IPS-18a (cell line): ENCODE results near the gene DYNC2I2.

Experiments
- H3K27ac ChIP-seq: one replicate; pipeline ENCODE4 v1.5.1; 2013; ENCODE audit warnings: low read length
- H3K27me3 ChIP-seq: one replicate; pipeline ENCODE4 v1.6.1; 2013; ENCODE audit warnings: mild to moderate bottlenecking, low read length; ENCODE audit not compliant: control insufficient read depth, insufficient read depth
- H3K36me3 ChIP-seq: one replicate; pipeline ENCODE4 v1.6.1; 2013; ENCODE audit warnings: low read depth, low read length; ENCODE audit not compliant: control insufficient read depth
- H3K4me1 ChIP-seq: one replicate; pipeline ENCODE4 v1.6.1; 2013; ENCODE audit warnings: low read depth, low read length; ENCODE audit not compliant: control insufficient read depth
- H3K4me3 ChIP-seq: one replicate; pipeline ENCODE4 v1.5.1; 2013; ENCODE audit warnings: low read length
- H3K9ac ChIP-seq: one replicate; pipeline ENCODE4 v1.6.1; 2013; ENCODE audit warnings: mild to moderate bottlenecking, low read length, moderate library complexity
- H3K9me3 ChIP-seq: one replicate; pipeline ENCODE4 v1.6.1; 2013; ENCODE audit warnings: low read depth, low read length; ENCODE audit not compliant: control insufficient read depth

DYNC2I2 gene

DNA sequence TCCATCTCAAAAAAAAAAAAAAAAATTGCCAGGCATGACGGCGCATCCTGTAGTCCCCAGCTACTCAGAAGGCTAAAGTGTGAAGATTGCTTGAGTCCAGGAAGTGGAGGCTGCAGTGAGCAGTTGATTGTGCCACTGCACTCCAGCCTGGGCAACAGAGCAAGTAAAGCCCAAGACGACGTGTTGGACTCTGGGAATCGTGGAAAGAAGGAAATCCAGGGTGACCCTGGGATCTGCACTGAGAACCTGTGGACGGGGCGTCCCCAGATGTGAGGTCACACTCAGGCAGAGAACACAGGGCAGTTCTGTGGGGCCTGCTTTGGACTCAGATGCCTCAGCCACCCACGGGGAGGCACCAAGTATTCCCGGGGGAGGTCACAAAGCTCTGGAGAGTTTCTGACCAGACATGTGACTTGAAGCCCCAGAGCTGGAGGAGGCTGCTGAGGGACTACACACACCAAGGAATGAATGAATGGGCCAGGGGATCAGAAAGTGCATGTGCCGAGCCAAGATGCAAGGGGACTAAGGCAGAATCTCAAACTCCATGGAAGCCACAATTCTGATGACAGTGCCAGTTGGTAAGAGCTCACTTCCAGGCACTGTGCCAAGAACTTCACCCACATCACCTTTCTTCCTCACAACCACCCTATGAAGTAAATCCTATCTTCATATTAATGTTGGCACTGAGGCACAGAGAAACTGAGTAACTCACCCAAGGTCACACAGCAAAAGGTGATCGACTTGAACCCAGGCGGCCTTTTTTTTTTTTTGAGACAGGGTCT is 12.9 kb downstream of the DYNC2I2 start:
- peaks cover 10% of the 10 kb centered on the region for H3K36me3 ChIP-seq
- no peaks in the 10 kb centered on the region for H3K9me3 ChIP-seq
- no peaks in the 10 kb centered on the region for H3K4me1 ChIP-seq
- H3K27me3 ChIP-seq = no peaks in the 10 kb centered on the region
- H3K27ac ChIP-seq = no peak overlapping the region
- no peak overlapping the region for H3K4me3 ChIP-seq
- no peak overlapping the region for H3K9ac ChIP-seq

DNA sequence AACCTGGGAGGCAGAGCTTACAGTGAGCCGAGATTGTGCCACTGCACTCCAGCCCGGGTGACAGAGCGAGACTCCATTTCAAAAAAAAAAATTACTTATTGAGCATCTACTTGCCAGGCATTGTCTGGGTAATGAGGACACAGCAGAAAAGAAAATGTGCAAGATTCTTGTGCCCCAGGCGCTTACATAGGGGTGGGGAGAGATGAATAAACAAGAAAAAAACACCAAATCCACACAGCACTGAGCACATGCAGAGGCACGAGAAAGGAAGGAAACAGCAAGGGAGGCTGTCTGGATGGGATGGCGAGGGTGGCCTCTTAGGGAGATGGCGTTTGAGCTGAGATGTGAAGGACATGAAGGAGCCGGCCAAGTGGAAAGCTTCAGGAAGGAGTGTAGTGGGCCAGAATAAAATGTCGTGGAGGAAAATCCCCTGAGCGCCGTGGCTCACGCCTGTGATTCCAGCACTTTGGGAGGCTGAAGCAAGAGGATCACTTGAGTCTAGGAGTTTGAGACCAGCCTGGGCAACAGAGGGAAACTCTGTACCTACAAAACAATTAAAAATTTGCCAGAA is 13.9 kb downstream of the DYNC2I2 start:
- Histone ChIP-seq H3K4me3 (no peak overlapping the region), H3K9me3 (no peaks in the 10 kb centered on the region), H3K27ac (no peak overlapping the region), H3K36me3 (peaks cover 16% of the 10 kb centered on the region), H3K4me1 (no peaks in the 10 kb centered on the region), H3K27me3 (no peaks in the 10 kb centered on the region), H3K9ac (no peak overlapping the region)

DNA sequence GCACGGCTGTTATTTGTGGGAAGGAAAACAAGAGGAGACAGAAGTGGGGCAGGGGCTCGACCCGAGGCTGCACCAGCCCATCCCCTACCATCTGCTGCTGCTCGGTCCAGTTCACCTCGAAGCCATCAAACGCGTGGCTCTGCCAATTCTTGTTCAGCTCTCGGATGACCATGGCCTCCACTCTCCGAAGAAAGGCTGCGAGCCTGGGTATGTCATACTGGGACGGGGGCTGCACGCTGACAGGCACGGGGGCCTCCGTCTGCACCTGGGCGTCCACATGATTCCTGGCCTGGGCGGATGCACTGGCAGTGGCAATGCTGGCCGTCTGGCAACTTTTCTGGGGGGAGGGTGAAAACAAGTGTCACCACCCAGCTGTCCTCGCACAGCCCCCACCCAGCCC is 16.0 kb downstream of the DYNC2I2 start:
- H3K9me3 ChIP-seq = no peaks in the 10 kb centered on the region
- no peaks in the 10 kb centered on the region for H3K27me3 ChIP-seq
- no peak overlapping the region for H3K27ac ChIP-seq
- H3K4me1 ChIP-seq = peaks cover 4% of the 10 kb centered on the region
- H3K36me3 ChIP-seq = peaks cover 20% of the 10 kb centered on the region
- H3K9ac ChIP-seq = no peak overlapping the region
- no peak overlapping the region for H3K4me3 ChIP-seq

DNA sequence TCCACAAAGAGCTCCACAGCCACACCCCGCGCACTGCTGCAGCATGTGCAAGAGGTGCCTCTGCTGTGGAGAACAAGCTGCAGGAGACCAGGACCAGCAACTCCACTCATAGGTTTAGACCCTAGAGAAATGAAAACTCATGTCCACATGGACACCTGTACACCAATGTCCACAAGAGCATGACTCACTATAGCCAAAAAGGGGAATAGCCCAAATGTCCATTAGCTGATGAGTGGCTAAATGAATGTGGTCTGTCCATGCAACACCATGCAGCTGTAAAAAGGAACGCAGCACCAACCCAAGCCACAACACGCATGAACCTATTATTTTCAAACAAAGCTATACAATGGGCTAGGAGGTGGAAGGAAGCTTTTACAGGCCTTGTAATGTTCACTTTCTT is 18.1 kb downstream of the DYNC2I2 start:
- peaks cover 25% of the 10 kb centered on the region for H3K36me3 ChIP-seq
- H3K4me3 ChIP-seq = no peak overlapping the region
- no peaks in the 10 kb centered on the region for H3K27me3 ChIP-seq
- H3K9ac ChIP-seq = no peak overlapping the region
- H3K27ac ChIP-seq = no peak overlapping the region
- H3K9me3 ChIP-seq = no peaks in the 10 kb centered on the region
- H3K4me1 ChIP-seq = peaks cover 7% of the 10 kb centered on the region

DNA sequence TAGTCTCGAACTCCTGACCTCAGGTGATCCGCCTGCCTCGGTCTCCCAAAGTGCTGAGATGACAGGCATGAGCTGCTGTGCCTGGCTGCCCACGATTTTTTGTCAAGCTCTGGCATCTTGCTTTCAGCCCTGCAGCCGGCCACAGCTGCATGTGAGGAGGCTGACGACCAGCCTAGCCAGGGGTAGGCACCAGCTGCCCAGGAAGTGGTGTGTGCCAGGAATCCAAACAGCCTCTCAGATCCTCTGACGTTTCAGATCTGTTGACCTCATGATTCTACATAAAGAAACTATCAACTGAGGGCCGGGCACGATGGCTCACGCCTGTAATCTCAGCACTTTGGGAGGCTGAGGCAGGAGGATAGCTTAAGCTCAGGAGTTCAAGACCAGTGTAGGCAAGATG is 19.0 kb downstream of the DYNC2I2 start:
- no peaks in the 10 kb centered on the region for H3K27me3 ChIP-seq
- no peaks in the 10 kb centered on the region for H3K9me3 ChIP-seq
- peaks cover 7% of the 10 kb centered on the region for H3K4me1 ChIP-seq
- H3K36me3 ChIP-seq = peaks cover 35% of the 10 kb centered on the region
- no peak overlapping the region for H3K27ac ChIP-seq
- H3K4me3 ChIP-seq = no peak overlapping the region
- H3K9ac ChIP-seq = no peak overlapping the region

DNA sequence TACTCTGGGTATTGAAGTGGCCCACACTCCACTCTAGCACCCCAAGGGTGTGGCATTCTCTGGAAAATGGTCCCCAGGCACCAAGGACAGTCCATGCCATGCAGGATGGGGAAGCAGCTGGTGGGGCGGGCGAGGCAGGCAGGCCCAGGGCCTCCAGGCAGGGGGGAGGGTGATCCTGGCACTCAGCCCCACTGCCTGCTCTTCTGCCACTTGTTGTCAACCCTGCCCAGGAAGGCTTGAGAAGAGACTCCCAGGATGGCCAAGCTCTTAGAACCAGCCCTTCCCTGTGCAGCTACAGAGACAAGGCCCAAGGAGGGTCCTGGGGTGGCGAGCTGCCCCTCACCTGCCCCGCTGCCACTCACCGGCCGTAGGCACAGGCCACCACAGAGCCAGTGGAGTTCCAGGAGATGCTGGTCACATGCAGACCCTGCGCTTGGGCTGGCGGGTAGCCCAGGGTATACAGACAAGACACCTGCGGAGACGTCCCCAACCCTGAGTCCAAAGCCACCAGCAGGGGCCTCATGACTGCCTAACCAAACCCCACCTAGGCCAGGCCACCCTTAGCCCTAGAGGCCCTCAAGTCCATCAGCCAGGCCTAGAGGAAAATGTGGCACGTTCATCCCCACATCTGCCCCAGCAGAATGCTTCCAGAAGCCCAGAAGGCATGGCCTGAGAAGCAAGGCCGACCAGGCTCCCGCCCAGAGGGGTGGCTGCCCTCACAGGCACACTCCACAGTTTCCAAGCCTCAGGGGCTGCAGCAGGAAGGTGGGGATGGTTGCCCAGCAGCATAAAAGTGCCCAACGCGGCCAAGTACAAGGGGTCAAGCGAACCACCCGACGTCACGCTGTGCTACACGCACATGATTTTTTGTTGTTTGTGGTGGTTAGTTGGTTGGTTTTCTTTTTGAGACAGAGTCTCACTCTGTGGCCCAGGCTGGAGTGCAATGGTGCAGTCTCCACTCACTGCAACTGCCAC is 19.8 kb downstream of the DYNC2I2 start:
- H3K27me3 ChIP-seq = no peaks in the 10 kb centered on the region
- no peak overlapping the region for H3K27ac ChIP-seq
- H3K36me3 ChIP-seq = peaks cover 43% of the 10 kb centered on the region
- H3K4me1 ChIP-seq = peaks cover 7% of the 10 kb centered on the region
- H3K4me3 ChIP-seq = no peak overlapping the region
- no peak overlapping the region for H3K9ac ChIP-seq
- no peaks in the 10 kb centered on the region for H3K9me3 ChIP-seq

DNA sequence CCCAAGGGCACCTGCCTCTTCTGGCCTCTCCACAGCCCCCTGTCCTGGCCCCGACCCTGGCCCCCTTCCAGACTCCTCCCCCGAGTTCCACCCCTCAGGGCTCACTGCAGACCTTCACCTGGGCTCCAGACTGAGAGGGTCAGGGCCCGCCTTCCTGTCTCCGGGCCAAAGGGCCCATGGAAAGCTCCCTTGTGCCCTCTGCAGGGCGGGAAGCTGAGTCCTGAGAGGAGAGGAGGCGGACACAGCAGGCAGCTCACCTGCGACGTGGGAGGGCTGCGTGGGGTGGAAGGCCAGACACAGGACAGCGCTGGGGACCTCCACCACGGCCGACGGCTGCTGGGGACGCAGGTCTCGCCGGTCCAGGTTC is 20.6 kb downstream of the DYNC2I2 start:
- Histone ChIP-seq H3K36me3 (peaks cover 49% of the 10 kb centered on the region), H3K27ac (no peak overlapping the region), H3K27me3 (no peaks in the 10 kb centered on the region), H3K4me3 (no peak overlapping the region), H3K4me1 (peaks cover 7% of the 10 kb centered on the region), H3K9ac (no peak overlapping the region), H3K9me3 (no peaks in the 10 kb centered on the region)

DNA sequence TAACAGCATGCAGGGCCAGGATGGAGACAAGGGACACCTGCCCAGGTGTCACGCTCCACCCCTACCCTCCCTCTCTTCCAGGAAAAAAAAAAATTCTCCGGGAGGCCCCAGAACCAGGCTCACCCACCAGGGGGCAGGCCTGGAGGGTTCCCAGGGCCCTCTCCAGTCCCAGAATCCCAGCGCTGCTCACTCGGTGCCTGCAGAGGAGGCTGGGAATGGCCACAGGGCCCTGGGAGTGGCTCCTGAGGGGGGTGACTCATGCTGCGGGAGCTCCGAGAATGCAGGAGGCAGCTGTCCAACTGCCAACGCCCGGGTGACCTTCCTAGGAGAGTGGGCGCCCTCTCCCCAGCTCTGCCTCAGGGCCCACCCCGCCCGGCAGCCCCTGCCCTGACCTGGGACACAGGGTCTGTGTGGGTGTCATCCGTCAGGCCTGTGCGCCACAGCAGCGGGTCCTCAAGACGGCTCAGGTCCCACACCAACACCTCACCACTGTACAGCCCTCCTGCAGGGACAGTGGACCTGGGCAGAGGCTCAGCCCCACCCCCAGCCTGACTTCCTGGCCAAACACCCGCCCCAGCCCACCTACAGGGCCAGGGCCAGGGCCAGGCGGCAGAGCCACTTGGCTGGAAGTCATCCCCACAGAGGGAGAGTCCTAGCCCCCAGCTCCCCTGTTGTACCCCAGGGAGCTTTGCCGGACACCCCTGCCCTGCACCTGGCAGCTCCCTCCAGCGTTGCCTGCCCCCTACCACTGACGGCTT is 21.2 kb downstream of the DYNC2I2 start:
- H3K4me3 ChIP-seq = no peak overlapping the region
- peaks cover 47% of the 10 kb centered on the region for H3K36me3 ChIP-seq
- H3K27ac ChIP-seq = no peak overlapping the region
- H3K9ac ChIP-seq = no peak overlapping the region
- H3K9me3 ChIP-seq = no peaks in the 10 kb centered on the region
- H3K4me1 ChIP-seq = peaks cover 7% of the 10 kb centered on the region
- no peaks in the 10 kb centered on the region for H3K27me3 ChIP-seq

DNA sequence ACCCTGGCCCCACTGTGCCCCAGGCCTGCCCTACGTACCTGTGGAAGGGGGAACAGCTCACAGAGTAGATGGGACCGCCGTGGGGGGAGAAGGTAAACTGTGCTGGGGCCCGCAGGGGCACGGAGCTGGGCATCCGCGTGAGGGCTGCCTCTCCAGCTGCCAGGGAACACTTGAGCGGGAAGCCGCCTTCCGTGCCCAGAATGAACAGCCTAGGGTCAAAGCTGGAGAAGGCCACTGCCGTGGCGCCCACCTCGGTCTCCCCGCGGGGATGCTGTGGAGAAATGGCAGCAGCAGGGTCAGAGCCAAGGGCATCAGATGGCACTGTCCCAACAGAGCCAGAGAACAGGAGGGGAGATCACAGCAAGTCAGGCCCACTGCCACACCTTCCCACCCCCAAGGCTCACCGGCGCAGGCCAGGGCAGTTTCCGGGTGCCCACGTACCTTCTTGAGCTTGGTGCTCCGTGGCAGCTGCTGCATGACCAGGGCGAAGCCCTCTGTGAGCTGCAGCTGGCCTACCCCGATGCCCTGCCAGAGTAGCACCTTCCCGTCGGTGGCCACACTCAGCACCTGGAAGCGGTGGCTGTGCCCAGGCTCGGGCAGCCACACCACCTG is 21.9 kb downstream of the DYNC2I2 start:
- H3K4me1 ChIP-seq = peaks cover 7% of the 10 kb centered on the region
- H3K9ac ChIP-seq = no peak overlapping the region
- H3K36me3 ChIP-seq = peaks cover 49% of the 10 kb centered on the region
- H3K27me3 ChIP-seq = no peaks in the 10 kb centered on the region
- H3K27ac ChIP-seq = no peak overlapping the region
- no peak overlapping the region for H3K4me3 ChIP-seq
- H3K9me3 ChIP-seq = no peaks in the 10 kb centered on the region

DNA sequence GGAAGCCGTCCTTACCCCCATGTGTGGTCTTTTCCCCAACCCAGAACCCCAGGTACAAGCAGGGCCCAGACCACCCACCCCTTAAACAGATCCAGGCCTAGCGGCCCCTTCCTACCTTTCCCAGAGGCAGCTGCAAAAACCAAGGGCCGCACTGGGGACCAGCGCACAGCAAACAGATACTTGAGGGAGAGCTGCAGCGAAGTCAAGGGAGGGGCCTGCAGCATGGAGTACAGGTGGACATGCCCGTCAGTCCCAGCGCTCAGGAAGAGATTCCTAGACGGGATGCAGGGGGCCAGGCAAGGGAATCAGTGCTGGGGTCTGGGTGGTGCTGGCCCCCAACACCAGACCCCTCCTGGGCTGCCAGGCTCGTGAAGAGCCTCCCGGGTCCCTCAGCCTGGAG is 22.5 kb downstream of the DYNC2I2 start:
- Histone ChIP-seq H3K27ac (no peak overlapping the region), H3K9me3 (no peaks in the 10 kb centered on the region), H3K4me3 (no peak overlapping the region), H3K4me1 (peaks cover 7% of the 10 kb centered on the region), H3K36me3 (peaks cover 50% of the 10 kb centered on the region), H3K27me3 (no peaks in the 10 kb centered on the region), H3K9ac (no peak overlapping the region)

DNA sequence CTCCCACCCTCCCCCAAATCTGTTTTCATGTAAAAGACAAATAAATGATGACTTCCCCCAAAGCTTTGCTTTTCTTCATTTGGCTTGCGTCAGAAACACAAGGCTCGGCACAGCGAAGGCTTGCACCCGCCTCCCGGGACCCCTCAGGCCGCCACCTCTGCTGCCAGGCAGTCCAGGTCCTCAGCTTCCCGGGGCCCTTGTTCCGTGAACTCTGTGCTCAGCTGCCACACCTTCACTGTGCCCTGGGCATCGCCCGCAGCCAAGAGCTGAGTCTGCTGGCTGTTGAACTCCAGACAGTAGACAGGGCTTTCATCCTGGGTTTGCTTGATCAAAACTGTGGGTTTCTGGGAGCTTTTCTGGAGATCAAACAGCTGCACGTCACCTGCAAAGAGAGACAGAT is 23.0 kb downstream of the DYNC2I2 start:
- H3K36me3 ChIP-seq = peaks cover 48% of the 10 kb centered on the region

More for the DNA sequence above, 23.0 kb downstream of the DYNC2I2 start:
- Histone ChIP-seq H3K4me1 (peaks cover 7% of the 10 kb centered on the region), H3K27ac (no peak overlapping the region), H3K27me3 (no peaks in the 10 kb centered on the region), H3K9ac (no peak overlapping the region), H3K9me3 (no peaks in the 10 kb centered on the region), H3K4me3 (no peak overlapping the region)
